KOPT-K1 (cell line): ENCODE data around the gene C19orf73.
A peak's percentile ranks its signal among the peaks of the same experiment; 100 is the strongest.

Experiments used
- H3K27ac ChIP-seq: fragments of 200-600 bp; sonication (generic); 2 replicates; pipeline ENCODE4 v1.5.1; 2016; ENCODE audit warnings: antibody characterized with exemption, mild to moderate bottlenecking, low read depth, low read length; ENCODE audit not compliant: poor library complexity, severe bottlenecking
- H3K36me3 ChIP-seq: fragments of 200-600 bp; sonication (generic); 2 replicates; pipeline ENCODE4 v1.5.1; 2017; ENCODE audit warnings: antibody characterized with exemption, mild to moderate bottlenecking, low read length, moderate library complexity; ENCODE audit not compliant: insufficient read depth
- H3K9me3 ChIP-seq: fragments of 200-600 bp; sonication (generic); 2 replicates; pipeline ENCODE4 v1.5.1; 2017; ENCODE audit warnings: antibody characterized with exemption, low read length, mild to moderate bottlenecking; ENCODE audit not compliant: insufficient read depth, poor library complexity, severe bottlenecking

The C19orf73 gene

GRCh38 chr19:49119411-49120324 is 725 bp upstream of the C19orf73 start, which contains the start of gene PPFIA3:
TSS of gene PPFIA3 (plus strand) at chr19:49119544. CDS start at chr19:49127874, 8,330 bp downstream.
- H3K36me3 ChIP-seq = no peaks in the 10 kb centered on the region
- H3K27ac ChIP-seq = peak within 1 kb of the TSS; percentile 71

GRCh38 chr19:49117677-49118564 is 1.0 kb downstream of the C19orf73 start:
- Histone ChIP-seq H3K9me3 (no peaks in the 10 kb centered on the region), H3K36me3 (no peaks in the 10 kb centered on the region), H3K27ac (peak overlapping the region; percentile 71)

More at GRCh38 chr19:49119411-49120324, 725 bp upstream of the C19orf73 start, which contains the start of gene PPFIA3:
- H3K9me3 ChIP-seq = no peaks in the 10 kb centered on the region

- Histone ChIP-seq H3K27ac (no peak overlapping the region), H3K36me3 (no peaks in the 10 kb centered on the region), H3K9me3 (no peaks in the 10 kb centered on the region)
These were observed 2.4 kb downstream of the C19orf73 start for GRCh38 chr19:49116544-49116943.

GRCh38 chr19:49114630-49115363 is 4.1 kb downstream of the C19orf73 start:
- H3K9me3 ChIP-seq = no peaks in the 10 kb centered on the region
- peak overlapping the region; percentile 34 for H3K27ac ChIP-seq
- peaks cover 4% of the 10 kb centered on the region for H3K36me3 ChIP-seq

- H3K36me3 ChIP-seq = peaks cover 12% of the 10 kb centered on the region
- peak within 1 kb of the TSS; percentile 44 for H3K27ac ChIP-seq
- no peaks in the 10 kb centered on the region for H3K9me3 ChIP-seq
These were observed 4.9 kb downstream of the C19orf73 start, which contains the start of gene LIN7B for GRCh38 chr19:49113762-49114629. TSS of gene LIN7B (plus strand) at chr19:49114370. CDS start at chr19:49114405, 35 bp downstream.

- Histone ChIP-seq H3K36me3 (peaks cover 38% of the 10 kb centered on the region), H3K9me3 (no peaks in the 10 kb centered on the region)
These were observed 7.5 kb downstream of the C19orf73 start for GRCh38 chr19:49111218-49111998.

GRCh38 chr19:49110567-49110966 is 8.4 kb downstream of the C19orf73 start:
- H3K9me3 ChIP-seq = no peaks in the 10 kb centered on the region
- no peak overlapping the region for H3K27ac ChIP-seq
- peaks cover 46% of the 10 kb centered on the region for H3K36me3 ChIP-seq

More at GRCh38 chr19:49111218-49111998, 7.5 kb downstream of the C19orf73 start:
- H3K27ac ChIP-seq = no peak overlapping the region

GRCh38 chr19:49109569-49110233 is 9.2 kb downstream of the C19orf73 start:
- H3K9me3 ChIP-seq = no peaks in the 10 kb centered on the region
- H3K36me3 ChIP-seq = peaks cover 55% of the 10 kb centered on the region
- H3K27ac ChIP-seq = no peak overlapping the region

GRCh38 chr19:49109051-49109450 is 9.9 kb downstream of the C19orf73 start:
- peaks cover 61% of the 10 kb centered on the region for H3K36me3 ChIP-seq
- H3K9me3 ChIP-seq = no peaks in the 10 kb centered on the region
- no peak overlapping the region for H3K27ac ChIP-seq

GRCh38 chr19:49107625-49108459 is 11.1 kb downstream of the C19orf73 start:
- Histone ChIP-seq H3K27ac (no peak overlapping the region), H3K36me3 (peaks cover 74% of the 10 kb centered on the region), H3K9me3 (no peaks in the 10 kb centered on the region)

GRCh38 chr19:49106648-49107135 is 12.3 kb downstream of the C19orf73 start:
- Histone ChIP-seq H3K9me3 (no peaks in the 10 kb centered on the region), H3K27ac (no peak overlapping the region), H3K36me3 (peaks cover 85% of the 10 kb centered on the region)
